GM23338 (cell line): ENCODE data around the gene CTNNA1. TPM values are rescaled to one million over a fixed set of nuclear protein-coding genes. Genes with fewer than 3 reads are reported as not detected.

Experiments used
- ATAC-seq: fragments of 200-7000 bp; cut with Tn5 transposase; 3 replicates; pipeline ENCODE4 v1.9.1; 2020
- DNase-seq: peaks from one replicate; pipeline ENCODE4 v3.0.0-alpha.2; 2015; ENCODE audit warnings: low spot score
- H2AFZ ChIP-seq: fragments of 200-600 bp; sonication (generic); 2 replicates; pipeline ENCODE4 v1.8.0; 2016; ENCODE audit warnings: antibody characterized with exemption, mild to moderate bottlenecking, moderate library complexity
- H3F3A ChIP-seq: fragments of 200-600 bp; sonication (generic); replicated peaks from 2 replicates; pipeline ENCODE4 v1.8.0; 2017; ENCODE audit warnings: antibody characterized with exemption, mixed run types, low read depth
- H3K27ac ChIP-seq: fragments of 200-600 bp; sonication (generic); 2 replicates; pipeline ENCODE4 v1.6.1; 2016; ENCODE audit warnings: low read depth
- H3K27me3 ChIP-seq: fragments of 200-600 bp; sonication (generic); 2 replicates; pipeline ENCODE4 v1.8.0; 2016; ENCODE audit warnings: mild to moderate bottlenecking, mixed run types, moderate library complexity; ENCODE audit not compliant: insufficient read depth
- H3K36me3 ChIP-seq: fragments of 200-600 bp; sonication (generic); 2 replicates; pipeline ENCODE4 v1.8.0; 2016; ENCODE audit warnings: mild to moderate bottlenecking; ENCODE audit not compliant: insufficient read depth
- H3K4me1 ChIP-seq: fragments of 200-600 bp; sonication (generic); 2 replicates; pipeline ENCODE4 v1.8.0; 2016; ENCODE audit warnings: mild to moderate bottlenecking, moderate library complexity; ENCODE audit not compliant: insufficient read depth
- H3K4me2 ChIP-seq: fragments of 200-600 bp; sonication (generic); 2 replicates; pipeline ENCODE4 v1.7.1; 2017; ENCODE audit warnings: mixed run types
- H3K4me3 ChIP-seq: fragments of 200-600 bp; sonication (generic); 2 replicates; pipeline ENCODE4 v1.6.1; 2016; ENCODE audit warnings: mixed run types
- H3K79me2 ChIP-seq: fragments of 200-600 bp; sonication (generic); replicated peaks from 2 replicates; pipeline ENCODE4 v1.8.0; 2017; ENCODE audit warnings: mild to moderate bottlenecking; ENCODE audit not compliant: insufficient read depth
- H3K9me2 ChIP-seq: fragments of 200-600 bp; sonication (generic); 2 replicates; pipeline ENCODE4 v1.8.0; 2017; ENCODE audit not compliant: insufficient read depth
- H4K20me1 ChIP-seq: fragments of 200-600 bp; sonication (generic); replicated peaks from 2 replicates; pipeline ENCODE4 v1.8.0; 2017; ENCODE audit warnings: mild to moderate bottlenecking; ENCODE audit not compliant: insufficient read depth
- H3K27ac Mint-ChIP-seq: 2 replicates; pipeline ENCODE4 v1.8.0; 2020; ENCODE audit warnings: inconsistent platforms, mild to moderate bottlenecking, moderate library complexity, mixed read lengths
- H3K27me3 Mint-ChIP-seq: 3 replicates; pipeline ENCODE4 v1.8.0; 2022; ENCODE audit warnings: low read depth, mild to moderate bottlenecking, moderate library complexity, mixed read lengths, inconsistent platforms; ENCODE audit not compliant: insufficient read depth, poor library complexity
- H3K36me3 Mint-ChIP-seq: 3 replicates; pipeline ENCODE4 v1.8.0; 2021; ENCODE audit warnings: low read depth, mild to moderate bottlenecking, inconsistent platforms, moderate library complexity, mixed read lengths
- H3K4me1 Mint-ChIP-seq: 3 replicates; pipeline ENCODE4 v1.8.0; 2020; ENCODE audit warnings: mild to moderate bottlenecking, inconsistent platforms, mixed read lengths
- H3K4me3 Mint-ChIP-seq: 3 replicates; pipeline ENCODE4 v1.8.0; 2021; ENCODE audit warnings: moderate library complexity, mild to moderate bottlenecking, inconsistent platforms, mixed read lengths
- H3K9me3 Mint-ChIP-seq: 3 replicates; pipeline ENCODE4 v1.8.0; 2020; ENCODE audit warnings: moderate library complexity, mild to moderate bottlenecking, inconsistent platforms, mixed read lengths
- CREB1 ChIP-seq: fragments of 250-450 bp; sonication (Bioruptor Pico); IDR thresholded peaks from 2 replicates; pipeline ENCODE4 v1.5.0; 2020; ENCODE audit warnings: low read depth, mild to moderate bottlenecking, moderate library complexity
- CTCF ChIP-seq, 2 experiments: fragments of 200-600 bp in 1 of 2; sonication (generic) in 1 of 2; conservative IDR thresholded peaks; 2 replicates each; pipeline versions ENCODE4 v1.5.1 to v1.6.1; 2016 to 2017; ENCODE audit warnings: antibody characterized with exemption in 2 of 2, low read depth in 2 of 2, mild to moderate bottlenecking in 2 of 2, moderate library complexity in 1 of 2
- ETS1 ChIP-seq: IDR thresholded peaks from 2 replicates; pipeline ENCODE4 v1.6.1; 2016; ENCODE audit warnings: antibody characterized with exemption
- EZH2 ChIP-seq: fragments of 200-600 bp; sonication (generic); IDR thresholded peaks from one replicate; pipeline ENCODE4 v1.8.0; 2017; ENCODE audit warnings: antibody characterized with exemption, mild to moderate bottlenecking, low read depth; ENCODE audit not compliant: unreplicated experiment
- EZH2phosphoT487 ChIP-seq: fragments of 200-600 bp; sonication (generic); IDR thresholded peaks from one replicate; pipeline ENCODE4 v1.8.1; 2018; ENCODE audit warnings: antibody characterized with exemption; ENCODE audit not compliant: unreplicated experiment
- JUNB ChIP-seq: IDR thresholded peaks from one replicate; pipeline ENCODE4 v1.6.1; 2016; ENCODE audit warnings: antibody characterized with exemption; ENCODE audit not compliant: unreplicated experiment
- NANOG ChIP-seq: IDR thresholded peaks from 2 replicates; pipeline ENCODE4 v1.6.1; 2016; ENCODE audit warnings: antibody characterized with exemption, borderline replicate concordance
- POLR2AphosphoS5 ChIP-seq: IDR thresholded peaks from 2 replicates; pipeline ENCODE4 v1.6.1; 2016; ENCODE audit warnings: antibody characterized with exemption, low read depth
- REST ChIP-seq: IDR thresholded peaks from one replicate; pipeline ENCODE4 v1.6.1; 2018; ENCODE audit warnings: antibody characterized with exemption; ENCODE audit not compliant: unreplicated experiment
- STAT1 ChIP-seq: IDR thresholded peaks from one replicate; pipeline ENCODE4 v1.6.1; 2016; ENCODE audit warnings: antibody characterized with exemption; ENCODE audit not compliant: unreplicated experiment
- ZNF114 ChIP-seq: fragments of 250-450 bp; sonication (Bioruptor Pico); IDR thresholded peaks from 2 replicates; pipeline ENCODE4 v1.5.0; 2020; ENCODE audit warnings: mild to moderate bottlenecking, moderate library complexity
- ZNF331 ChIP-seq: fragments of 250-450 bp; sonication (Bioruptor Pico); IDR thresholded peaks from 2 replicates; pipeline ENCODE4 v1.5.0; 2020; ENCODE audit warnings: low read depth, mild to moderate bottlenecking, moderate library complexity
- ZNF462 ChIP-seq: fragments of 250-450 bp; sonication (Bioruptor Pico); IDR thresholded peaks from 2 replicates; pipeline ENCODE4 v1.5.0; 2020; ENCODE audit warnings: mild to moderate bottlenecking, moderate library complexity
- polyA plus RNA-seq: library from polyadenylated mRNA; unstranded; fragments of >200 nt; fragmentation: Nextera tagmentation; extraction: Ambion mirVana; gene quantifications from 2 replicates; pipeline ENCODE4 v1.2.1, GENCODE V29; 2016
- total RNA-seq: library from RNA; depleted of rRNA; stranded (reverse); fragments of >200 nt; shearing (Covaris generic); gene quantifications from 2 replicates; pipeline ENCODE4 v1.2.3, GENCODE V29; 2014

Gene CTNNA1
- total and polyA plus RNA-seq, 2 experiments from 2014 or later = 111 to 348 TPM

GRCh38 chr5:138784590-138784989, 31.4 kb downstream of the CTNNA1 start:
- Histone ChIP-seq H3K27me3 (no peaks in the 10 kb centered on the region), H2AFZ (no peak overlapping the region), H3K36me3 (peaks cover 11% of the 10 kb centered on the region; the same call in 1 of the 2 replicates), H3F3A (no peaks in the 10 kb centered on the region), H3K4me3 (no peak overlapping the region), H3K4me1 (no peaks in the 10 kb centered on the region), H3K27ac (0 out of 2 replicates have a peak overlapping the region, but pooled peaks have one; percentile 53), H3K79me2 (peaks cover 81% of the 10 kb centered on the region), H3K4me2 (no peak overlapping the region), H3K9me2 (no peaks in the 10 kb centered on the region), H4K20me1 (peaks cover 27% of the 10 kb centered on the region)
- Mint-ChIP-seq H3K4me1 (peaks cover 8% of the 10 kb centered on the region), H3K9me3 (no peaks in the 10 kb centered on the region), H3K4me3 (no peak overlapping the region), H3K36me3 (peaks cover 56% of the 10 kb centered on the region), H3K27ac (no peak overlapping the region), H3K27me3 (no peaks in the 10 kb centered on the region)
- DNase-seq = peak; percentile 21
- no peak for TF ChIP-seq REST
- no peak for TF ChIP-seq NANOG
- no peak for TF ChIP-seq ZNF114 (CRISPR knock-in tag)
- no peak for TF ChIP-seq CREB1 (CRISPR knock-in tag)
- TF ChIP-seq ZNF331 = no peak
- TF ChIP-seq STAT1 = no peak
- no peak for TF ChIP-seq CTCF (conservative IDR thresholded peaks at IDR 0.05; ENCODE audit: low read depth in 2 of 2)
- no peak for TF ChIP-seq ZNF462
- no peak for TF ChIP-seq POLR2AphosphoS5
- TF ChIP-seq EZH2phosphoT487 = no peak
- no peak for TF ChIP-seq JUNB
- TF ChIP-seq ETS1 = no peak
- TF ChIP-seq EZH2 = no peak
- ATAC-seq = no peak
